Left lobe of liver (tissue), 2 donors: ENCODE data around the gene PDXK. TPM values are rescaled to one million over a fixed set of nuclear protein-coding genes. Genes with fewer than 3 reads are reported as not detected.
A peak's percentile ranks its signal among the peaks of the same experiment; 100 is the strongest.
"Not testable (repeated sequence)": the region's sequence is repeated elsewhere in the genome, so short reads cannot be mapped to it uniquely, and the experiment has no call there.

Experiments
- ATAC-seq: fragments of 200-7000 bp; cut with Tn5 transposase; one replicate; pipeline ENCODE4 v1.9.1; 2020; ENCODE audit warnings: mild to moderate bottlenecking, moderate library complexity
- DNase-seq: peaks from one replicate; pipeline ENCODE4 v3.0.0-alpha.2; 2020; ENCODE audit warnings: low spot score
- total RNA-seq: library from RNA; stranded (reverse); gene quantifications from one replicate; pipeline ENCODE4 v1.2.1, GENCODE V29; 2021
- donor health status: DM: no; HTN: no; CAD: no; lungs with moderate emphysema.
- donor health status: DM: no; HTN: yes; CAD: no.

Gene PDXK
- total RNA-seq, 1 donor from 2014 or later: 61.1 TPM

GRCh38 chr21:43697758-43698643, 20.9 kb upstream of the PDXK start:
- DNase-seq (no peak), ATAC-seq (no peak)

DNA sequence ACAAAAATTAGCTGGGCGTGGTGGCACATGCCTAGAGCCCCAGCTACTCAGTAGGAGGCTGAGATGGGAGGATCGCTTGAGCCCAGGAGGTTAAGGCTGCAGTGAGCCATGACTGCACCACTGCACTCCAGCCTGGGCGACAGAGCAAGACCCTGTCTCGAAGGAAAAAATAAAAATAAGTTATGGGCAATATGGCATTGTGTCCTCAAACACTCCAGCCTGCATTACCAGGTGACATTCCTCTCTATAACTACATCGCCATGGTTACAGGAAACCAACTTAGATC, 19.5 kb upstream of the PDXK start:
- DNase-seq, ATAC-seq: not testable (repeated sequence)

GRCh38 chr21:43699933-43700599, 18.9 kb upstream of the PDXK start:
- no peak for DNase-seq
- ATAC-seq: no peak

DNA sequence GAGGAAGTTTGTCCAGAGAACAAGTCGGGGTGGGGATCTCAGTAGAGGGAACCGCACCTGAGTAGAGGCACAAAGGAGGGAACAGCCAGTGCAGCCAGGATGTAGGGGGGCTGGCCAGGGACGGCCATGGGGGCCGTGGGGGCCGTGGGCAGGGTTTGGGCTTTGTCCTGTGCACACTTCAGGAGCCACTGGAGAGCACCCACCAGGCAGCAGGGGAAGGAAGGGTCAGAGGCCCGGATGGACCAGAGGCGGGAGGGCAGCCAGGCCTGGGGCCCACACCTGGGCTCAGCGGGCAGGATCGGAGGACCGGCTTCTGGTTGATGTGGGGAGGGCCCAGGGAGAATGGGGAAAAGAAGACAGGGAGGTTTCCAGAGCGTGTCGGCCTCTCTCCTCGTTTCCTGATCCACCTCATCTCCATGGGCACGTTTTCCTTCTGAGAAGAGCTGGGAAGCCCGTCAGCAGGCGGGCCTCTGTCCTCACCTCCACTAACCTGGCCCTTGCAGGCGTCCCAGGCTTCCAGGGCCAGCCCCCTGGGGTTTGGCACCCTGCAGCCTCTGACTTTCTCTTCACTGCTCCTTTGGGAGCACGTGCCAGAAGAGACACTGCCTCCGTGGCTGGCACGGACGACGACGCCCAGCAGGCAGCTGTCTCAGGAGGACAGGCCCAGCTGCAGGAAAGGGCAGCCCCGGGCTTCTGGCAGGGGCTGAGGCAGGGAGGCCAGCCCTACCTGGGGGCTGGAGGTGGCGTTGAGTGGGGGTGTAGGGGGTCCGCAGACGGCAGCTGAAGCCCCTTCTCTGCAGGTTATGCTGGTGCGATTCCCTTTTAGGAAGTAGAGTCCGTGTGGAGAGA, 16.8 kb upstream of the PDXK start:
- no peak for ATAC-seq
- no peak for DNase-seq

DNA sequence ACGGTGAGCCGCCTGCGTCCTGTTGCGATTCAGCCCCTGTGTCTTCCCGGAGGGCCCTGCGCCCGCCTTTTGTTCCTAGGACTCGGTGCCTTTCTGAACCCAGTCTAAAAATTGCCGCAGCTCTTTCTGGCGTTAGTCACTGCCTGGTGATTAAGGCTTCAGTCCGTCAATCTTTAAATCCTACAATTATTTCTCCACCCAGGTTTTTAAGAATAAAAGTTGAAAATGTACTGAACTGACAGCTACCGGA, 16.2 kb upstream of the PDXK start:
- ATAC-seq: no peak

GRCh38 chr21:43703035-43703880, 15.7 kb upstream of the PDXK start:
- DNase-seq (no peak), ATAC-seq (peak; percentile 32)

More for the DNA sequence above, 16.2 kb upstream of the PDXK start:
- DNase-seq: no peak

- ATAC-seq (no peak), DNase-seq (no peak)
These were observed 11.5 kb upstream of the PDXK start for GRCh38 chr21:43707462-43707861.

DNA sequence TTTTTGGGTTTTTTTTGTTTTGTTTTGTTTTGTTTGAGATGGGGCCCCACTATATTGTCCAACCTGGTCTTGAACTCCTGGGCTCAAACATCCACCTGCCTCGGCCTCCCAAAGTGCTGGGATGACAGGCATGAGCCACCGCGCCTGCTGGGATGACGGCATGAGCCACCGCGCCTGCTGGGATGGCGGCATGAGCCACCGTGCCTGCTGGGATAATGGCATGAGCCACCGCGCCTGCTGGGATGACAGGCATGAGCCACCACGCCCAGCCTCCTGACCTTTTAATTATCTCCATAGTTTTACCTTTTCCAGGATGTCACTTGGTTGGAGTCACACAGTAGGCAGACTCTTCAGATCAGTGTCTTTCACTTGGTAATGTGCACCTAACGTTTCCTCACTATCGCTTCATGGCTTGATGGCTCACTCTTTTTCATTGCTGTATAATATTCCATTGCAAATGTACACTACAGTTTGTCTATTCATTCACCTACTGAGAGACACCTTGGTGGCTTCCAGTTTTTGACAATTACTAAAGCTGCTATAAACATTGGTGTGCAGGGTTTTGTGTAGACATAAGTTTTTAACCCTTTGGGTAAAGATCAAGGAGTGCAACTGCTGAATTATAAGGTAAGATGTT, 10.1 kb upstream of the PDXK start:
- ATAC-seq (no peak), DNase-seq (no peak)

DNA sequence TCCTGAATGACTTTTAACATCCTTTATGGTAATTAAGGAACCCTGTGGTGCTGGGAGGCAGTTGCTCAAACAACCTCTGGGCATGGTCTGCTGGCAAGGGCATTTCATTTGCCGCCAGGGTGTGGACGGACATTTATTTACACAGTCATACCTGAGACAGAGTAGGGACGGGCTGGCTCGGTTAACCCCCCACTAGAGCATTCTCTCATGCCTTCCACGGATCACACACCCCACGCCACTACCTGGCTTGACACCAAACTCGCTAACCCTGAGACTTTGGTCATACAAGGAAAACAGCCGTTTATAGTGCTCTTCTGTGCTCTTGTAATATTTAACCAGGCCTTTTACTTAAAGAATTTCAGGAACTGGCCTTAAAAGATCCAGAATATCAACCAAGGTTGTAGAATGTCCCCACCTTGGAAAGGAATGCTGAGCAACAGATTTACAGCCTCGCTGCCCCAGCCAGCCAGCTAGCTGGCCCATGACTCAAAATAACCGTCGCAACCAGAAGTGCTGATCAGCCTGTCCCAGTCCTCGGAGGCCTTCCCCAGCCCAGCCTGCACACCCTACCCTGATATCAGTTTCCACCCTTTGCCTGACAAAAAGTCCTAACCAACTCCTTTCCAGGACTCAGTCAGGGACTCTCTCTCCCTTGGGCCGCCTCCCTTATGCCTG, 6.5 kb upstream of the PDXK start:
- no peak for DNase-seq

DNA sequence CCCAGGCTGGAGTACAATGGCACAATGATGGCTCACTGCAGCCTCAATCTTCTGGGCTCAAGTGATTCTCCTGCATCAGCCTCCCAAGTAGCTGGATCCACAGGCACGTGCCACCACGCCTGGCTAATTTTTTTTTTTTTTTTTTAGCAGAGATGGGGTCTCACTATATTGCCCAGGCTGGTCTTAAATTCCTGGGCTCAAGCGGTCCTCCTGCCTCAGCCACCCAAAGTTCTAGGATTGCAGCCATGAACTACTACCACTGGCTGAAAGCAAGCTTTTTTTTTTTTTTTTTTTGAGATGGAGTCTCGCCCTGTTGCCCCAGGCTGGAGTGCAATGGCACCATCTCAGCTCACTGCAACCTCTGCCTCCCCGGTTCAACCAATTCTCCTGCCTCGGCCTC, 5.8 kb upstream of the PDXK start:
- not testable (repeated sequence) for DNase-seq, ATAC-seq

More for the DNA sequence above, 6.5 kb upstream of the PDXK start:
- peak; percentile 77 for ATAC-seq

- ATAC-seq: no peak
- DNase-seq: no peak
These were observed 2.4 kb upstream of the PDXK start for GRCh38 chr21:43716376-43717165.

DNA sequence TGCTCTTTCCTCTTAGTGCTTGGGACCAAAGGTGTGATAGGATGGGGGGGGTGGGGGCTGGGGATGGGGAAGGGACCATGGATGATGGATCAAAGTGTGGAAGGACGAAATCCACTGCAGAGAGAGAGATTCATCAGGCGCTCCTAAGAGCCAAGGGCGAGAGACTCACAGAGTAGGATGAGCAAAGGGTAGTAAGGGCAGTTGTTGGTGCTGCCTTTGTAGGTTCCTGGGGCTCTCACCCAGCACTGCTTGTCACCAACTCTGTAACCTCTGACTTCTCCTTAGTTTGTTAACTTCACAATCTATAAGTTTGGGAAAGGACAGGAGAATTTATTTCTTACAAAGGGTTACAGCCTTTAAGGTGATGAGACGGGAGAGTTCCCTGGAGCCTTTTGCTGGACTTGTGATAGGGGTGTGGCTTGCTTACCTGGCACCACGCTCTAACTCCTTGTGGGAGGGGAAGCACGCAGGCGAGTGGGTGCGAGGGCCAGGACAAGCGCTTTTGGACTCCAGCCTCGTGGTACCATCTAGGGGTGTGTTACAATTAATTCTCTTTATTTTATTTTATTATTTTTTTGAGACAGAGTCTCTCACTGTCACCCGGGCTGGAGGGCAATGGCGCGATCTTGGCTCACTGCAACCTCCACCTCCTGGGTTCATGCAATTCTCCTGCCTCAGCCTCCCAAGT, 1.6 kb upstream of the PDXK start:
- no peak for DNase-seq
- ATAC-seq: no peak

DNA sequence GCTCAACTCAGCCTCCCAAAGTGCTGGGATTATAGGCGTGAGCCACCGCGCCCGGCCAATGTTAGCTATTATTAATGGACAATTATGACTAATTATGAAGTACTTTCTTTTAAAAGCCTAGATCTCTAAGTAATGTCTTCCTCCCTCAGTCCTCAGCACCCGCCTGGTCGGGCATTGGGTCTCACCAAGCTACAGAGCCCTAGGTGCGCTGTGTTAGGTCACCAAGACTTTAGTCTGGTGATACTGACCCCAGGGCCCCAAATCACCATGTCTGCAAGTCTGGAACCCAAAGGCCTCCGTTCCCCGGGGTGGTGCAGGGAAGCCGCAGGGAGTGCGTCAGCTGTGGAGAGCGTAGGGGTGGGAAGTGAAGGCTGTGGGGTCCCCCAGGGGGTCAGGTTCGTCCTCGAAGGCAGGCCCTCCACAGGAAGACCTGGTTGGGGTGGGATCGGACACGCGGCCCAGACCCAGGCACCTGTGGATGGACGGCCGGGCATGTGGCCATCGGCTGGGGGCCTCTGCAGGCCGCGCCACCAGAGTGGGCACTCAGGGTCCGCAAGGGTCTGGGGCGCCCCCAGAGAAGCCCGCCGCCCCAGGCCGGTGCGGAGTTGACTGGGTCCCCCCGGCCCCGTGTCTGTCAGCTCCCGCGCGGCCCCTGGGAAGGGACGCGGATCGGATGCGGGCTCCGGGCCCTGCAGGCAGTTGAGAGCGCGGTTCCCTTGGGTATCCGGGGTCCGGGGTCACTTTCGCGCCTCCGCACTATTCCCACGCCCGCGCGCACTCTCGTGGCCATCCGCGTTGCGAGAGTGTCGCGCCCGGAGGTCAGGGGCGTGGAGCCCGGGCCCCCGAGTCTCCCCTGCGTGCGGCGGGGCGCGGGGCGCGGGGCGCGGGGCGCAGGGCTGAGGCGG, 710 bp upstream of the PDXK start:
- DNase-seq: no peak

GRCh38 chr21:43719748-43720538, 1.0 kb downstream of the PDXK start:
- peak; percentile 15 for ATAC-seq
- DNase-seq: no peak

More for the DNA sequence above, 710 bp upstream of the PDXK start:
- peak; percentile 5 for ATAC-seq

- DNase-seq: no peak
- no peak for ATAC-seq
These were observed 1.7 kb downstream of the PDXK start for GRCh38 chr21:43720539-43721166.

- DNase-seq: no peak
- no peak for ATAC-seq
These were observed 2.3 kb downstream of the PDXK start for GRCh38 chr21:43721206-43721605.
